HUES64 (cell line): ENCODE results near the gene BHLHE23.

Experiments
- H3K27ac ChIP-seq: 2 replicates; pipeline ENCODE4 v1.7.0; 2013; ENCODE audit warnings: low read depth, low read length, inconsistent platforms
- H3K27me3 ChIP-seq: 2 replicates; pipeline ENCODE4 v1.6.1; 2013; ENCODE audit warnings: mild to moderate bottlenecking, low read length; ENCODE audit not compliant: insufficient read depth
- H3K36me3 ChIP-seq: 2 replicates; pipeline ENCODE4 v1.6.1; 2013; ENCODE audit warnings: mild to moderate bottlenecking, low read length; ENCODE audit not compliant: insufficient read depth
- H3K4me1 ChIP-seq: 2 replicates; pipeline ENCODE4 v1.6.1; 2013; ENCODE audit warnings: mild to moderate bottlenecking, low read length, moderate library complexity; ENCODE audit not compliant: insufficient read depth
- H3K4me3 ChIP-seq: 2 replicates; pipeline ENCODE4 v1.5.1; 2013; ENCODE audit warnings: mild to moderate bottlenecking, low read length, moderate library complexity
- H3K9ac ChIP-seq: 2 replicates; pipeline ENCODE4 v1.6.1; 2013; ENCODE audit warnings: mild to moderate bottlenecking, low read depth, low read length
- H3K9me3 ChIP-seq: 2 replicates; pipeline ENCODE4 v1.6.1; 2013; ENCODE audit warnings: low read depth, low read length; ENCODE audit not compliant: insufficient read depth
- WGBS: fragments of 150-250, 120-280 bp; methylation state at CpG from one replicate; pipeline ENCODE4 v1.1.7; 2013; ENCODE audit warnings: missing lambda C conversion rate; 5-methylcytosine and 5-hydroxymethylcytosine counted together

The BHLHE23 gene

DNA sequence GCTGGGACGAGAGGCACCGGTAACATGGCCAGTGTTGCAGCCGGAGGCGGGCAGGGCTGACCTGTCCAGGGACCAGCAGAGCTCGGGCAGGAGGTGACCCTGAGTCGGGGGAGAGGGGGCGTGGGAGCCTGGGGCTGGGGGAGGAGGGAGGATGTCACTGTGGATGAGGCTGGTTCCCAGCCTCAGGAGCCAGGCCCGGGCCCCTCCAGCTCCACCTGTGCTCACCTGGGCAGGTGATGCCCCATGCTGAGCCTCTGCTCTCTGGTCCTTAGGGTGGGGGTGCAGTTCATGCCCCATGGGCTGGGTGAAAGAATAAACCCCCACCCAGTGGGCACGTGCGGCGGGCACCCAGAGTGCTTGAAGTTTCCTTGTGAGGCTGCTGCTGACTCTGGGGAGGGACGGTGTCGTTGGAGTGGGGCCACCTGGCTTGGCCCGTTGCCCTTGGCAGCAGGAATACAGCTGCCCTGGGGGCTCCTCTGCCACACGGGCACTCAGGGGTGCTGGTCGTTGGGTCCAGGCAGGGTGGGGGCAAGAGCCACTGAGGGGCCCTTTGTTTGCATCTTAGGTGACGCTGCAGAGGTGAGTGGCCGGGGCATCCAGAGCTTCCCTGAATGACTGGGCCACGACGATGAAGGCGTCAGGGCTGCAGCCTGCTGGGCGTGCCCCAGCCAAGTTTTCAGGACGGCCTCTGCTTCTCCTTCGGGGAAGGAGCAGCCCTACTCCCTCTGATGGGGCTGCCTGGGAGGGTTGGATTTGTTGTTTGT lies 24.7 kb upstream of the BHLHE23 start:
- Histone ChIP-seq H3K4me3 (no peak overlapping the region), H3K27me3 (peaks cover 39% of the 10 kb centered on the region), H3K9me3 (no peaks in the 10 kb centered on the region), H3K27ac (no peak overlapping the region), H3K36me3 (no peaks in the 10 kb centered on the region), H3K4me1 (peaks cover 15% of the 10 kb centered on the region), H3K9ac (no peak overlapping the region)
- WGBS = 77% methylated on average over 24 of the region's 24 CpGs

DNA sequence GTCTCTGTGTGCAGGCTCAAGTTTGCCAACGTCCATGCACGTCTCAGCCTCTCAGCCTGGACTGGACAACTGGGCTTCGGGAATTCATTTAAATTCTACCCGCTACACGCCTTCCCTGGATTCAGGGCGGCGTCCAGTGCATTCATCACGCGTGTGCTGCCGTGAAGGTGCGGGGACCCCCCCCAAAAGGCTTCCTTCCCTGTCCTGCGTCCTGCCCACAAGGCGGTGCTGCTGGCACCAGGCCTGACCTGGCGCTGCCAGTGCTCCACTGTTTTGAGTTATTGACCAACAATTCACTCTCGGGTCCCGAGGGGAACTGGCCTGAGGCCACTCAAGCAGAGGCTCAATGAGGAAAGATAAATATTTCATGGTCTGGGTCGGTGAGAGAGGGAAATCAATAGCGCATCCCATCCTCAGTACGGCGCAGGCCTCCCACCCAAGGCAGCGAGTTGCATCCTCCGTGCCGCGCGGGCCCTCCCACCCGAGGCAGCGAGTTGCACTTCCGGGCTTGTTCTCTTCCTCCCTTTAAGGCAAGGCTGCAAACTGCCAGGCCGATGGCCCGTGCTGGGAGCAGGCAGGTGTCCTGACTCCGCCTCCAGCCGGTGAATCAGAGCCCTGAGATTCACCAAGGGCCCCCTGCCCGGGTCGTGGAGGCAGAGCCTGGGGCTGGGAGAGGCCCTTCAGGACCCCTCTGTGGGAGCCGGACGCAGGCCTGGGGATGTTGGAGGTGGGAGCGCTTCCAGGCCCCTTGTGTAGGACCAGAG lies 22.8 kb upstream of the BHLHE23 start:
- Histone ChIP-seq H3K36me3 (no peaks in the 10 kb centered on the region), H3K27me3 (peaks cover 39% of the 10 kb centered on the region), H3K9ac (no peak overlapping the region), H3K4me3 (no peak overlapping the region), H3K9me3 (no peaks in the 10 kb centered on the region), H3K27ac (no peak overlapping the region; the same call in 1 of the 2 replicates), H3K4me1 (peaks cover 15% of the 10 kb centered on the region)
- WGBS = 64% methylated on average over 37 of the region's 37 CpGs

DNA sequence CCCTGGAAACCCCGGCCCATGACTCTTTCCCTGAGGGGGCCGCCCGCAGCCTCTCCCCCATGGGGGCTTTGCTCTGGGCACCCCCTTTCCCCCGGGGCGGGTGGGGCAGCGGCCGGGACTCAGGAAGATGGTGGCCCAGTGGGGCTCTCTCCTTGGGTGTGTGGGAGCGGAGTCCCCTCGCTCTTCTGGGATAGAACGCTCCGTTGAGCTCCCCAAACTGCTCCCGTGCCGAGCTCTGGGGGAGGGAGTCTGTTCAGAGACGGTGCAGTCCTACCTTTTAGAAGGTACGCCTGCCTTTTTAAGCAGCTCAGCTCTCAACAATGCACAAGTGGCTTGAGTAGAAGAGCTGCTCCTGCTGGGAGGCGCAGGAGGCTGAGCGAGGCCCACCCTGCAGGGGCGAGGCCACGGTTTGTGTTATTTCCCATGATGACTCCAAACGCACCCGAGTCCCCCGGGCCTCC lies 21.7 kb upstream of the BHLHE23 start:
- Histone ChIP-seq H3K9ac (no peak overlapping the region), H3K27me3 (peaks cover 30% of the 10 kb centered on the region)

DNA sequence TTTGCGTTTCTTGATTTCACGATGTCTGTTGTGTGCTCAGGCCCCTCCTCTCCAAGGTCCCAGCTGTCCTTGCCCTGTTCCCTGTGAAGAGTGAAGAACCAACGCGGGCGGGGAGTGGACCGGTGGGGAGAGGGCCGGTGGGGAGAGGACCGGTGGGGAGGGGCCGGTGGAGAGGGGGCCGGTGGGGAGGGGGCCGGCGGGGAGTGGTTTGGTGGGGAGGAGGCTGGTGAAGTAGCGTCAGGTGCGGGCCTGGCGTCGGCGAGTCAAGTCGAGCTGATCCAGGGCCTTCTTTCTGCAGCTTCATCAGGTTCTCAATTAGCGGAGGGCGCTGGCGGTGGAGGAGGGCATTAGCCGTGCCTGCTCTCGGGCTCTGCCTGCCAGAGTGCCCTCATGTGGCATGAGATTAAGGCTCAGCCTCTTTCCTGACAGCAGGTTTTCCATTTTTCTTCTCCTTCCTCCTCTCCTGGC lies 21.2 kb upstream of the BHLHE23 start:
- Histone ChIP-seq H3K4me1 (0 out of 2 replicates have a peak, but pooled peaks cover 8% of the 10 kb centered on the region), H3K9ac (no peak overlapping the region), H3K27me3 (peaks cover 25% of the 10 kb centered on the region), H3K27ac (no peak overlapping the region), H3K4me3 (peak overlapping the region; percentile 42), H3K36me3 (no peaks in the 10 kb centered on the region), H3K9me3 (no peaks in the 10 kb centered on the region)
- WGBS = 11% methylated on average over 15 of the region's 23 CpGs

More for the DNA sequence above, 21.7 kb upstream of the BHLHE23 start:
- WGBS = 58% methylated on average over 22 of the region's 22 CpGs
- H3K9me3 ChIP-seq = no peaks in the 10 kb centered on the region
- H3K36me3 ChIP-seq = no peaks in the 10 kb centered on the region
- H3K4me3 ChIP-seq = peak overlapping the region; percentile 42
- H3K4me1 ChIP-seq = peaks cover 10% of the 10 kb centered on the region
- H3K27ac ChIP-seq = no peak overlapping the region

DNA sequence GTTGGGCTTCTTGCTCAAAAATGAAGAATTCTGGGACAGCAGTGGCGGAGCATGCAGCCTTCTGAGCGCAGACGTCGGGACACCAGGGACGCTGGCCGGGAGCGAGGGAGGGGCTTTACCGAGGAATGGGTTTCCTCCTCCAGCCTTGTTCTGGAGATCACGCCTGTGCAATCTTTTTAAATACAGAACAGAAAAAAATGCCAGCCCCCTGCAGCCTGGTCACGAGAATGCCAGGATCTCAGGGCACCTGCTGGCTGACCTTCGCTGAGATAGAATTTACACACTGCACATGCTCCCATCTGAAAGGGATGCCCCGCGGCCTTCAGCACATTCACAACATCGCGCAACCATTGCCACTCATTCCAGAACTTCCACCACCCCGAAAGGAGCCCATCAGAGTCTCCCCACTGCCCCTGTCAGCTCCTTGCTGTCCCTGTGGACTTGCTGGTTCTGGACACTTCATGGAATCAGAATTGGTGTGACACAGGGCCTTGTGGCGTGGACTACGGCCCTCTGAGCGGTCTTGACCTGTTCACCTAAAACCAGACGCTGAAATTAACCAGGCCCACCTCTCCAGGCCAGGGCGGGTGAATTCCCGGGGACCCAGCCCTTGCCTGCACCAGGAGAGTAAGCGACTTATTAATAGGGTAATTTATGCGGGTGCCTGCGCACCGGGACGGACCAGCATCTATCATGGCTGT lies 20.6 kb upstream of the BHLHE23 start:
- peaks cover 19% of the 10 kb centered on the region for H3K27me3 ChIP-seq
- H3K36me3 ChIP-seq = no peaks in the 10 kb centered on the region
- H3K4me1 ChIP-seq = 0 out of 2 replicates have a peak, but pooled peaks cover 6% of the 10 kb centered on the region
- no peak overlapping the region for H3K27ac ChIP-seq
- H3K9ac ChIP-seq = no peak overlapping the region
- H3K4me3 ChIP-seq = peak overlapping the region; percentile 34; the same call in 1 of the 2 replicates
- 69% methylated on average over 27 of the region's 27 CpGs for WGBS
- H3K9me3 ChIP-seq = no peaks in the 10 kb centered on the region

DNA sequence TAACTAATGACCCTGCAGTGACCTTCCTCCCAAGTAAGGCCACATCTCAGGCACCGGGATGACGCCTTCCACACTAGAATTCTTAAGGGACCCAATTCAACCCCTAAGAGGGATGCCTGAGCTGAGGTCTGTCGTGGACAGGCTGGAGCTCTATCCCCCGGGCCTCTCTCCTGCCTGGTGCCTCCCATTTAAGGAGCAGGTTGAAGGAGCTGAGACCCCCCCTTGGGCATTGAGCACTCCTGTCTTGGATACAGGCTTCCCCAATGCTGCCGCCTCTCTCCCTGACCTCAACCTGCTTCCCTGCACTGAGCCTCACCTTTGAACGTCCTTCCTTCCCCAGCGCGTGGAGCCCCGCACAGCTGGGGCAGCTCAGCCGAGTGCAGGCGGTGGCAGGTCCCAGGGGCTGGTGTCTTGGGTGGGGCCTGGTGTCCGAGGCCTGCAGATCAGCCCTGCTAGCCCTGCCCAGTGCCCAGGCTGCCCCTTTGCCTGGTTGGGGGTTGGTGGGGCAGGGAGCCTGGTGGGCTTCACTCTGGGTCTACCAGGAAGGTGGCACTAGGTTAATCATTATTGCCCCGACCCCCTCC lies 19.9 kb upstream of the BHLHE23 start:
- no peak overlapping the region for H3K27ac ChIP-seq
- no peaks in the 10 kb centered on the region for H3K36me3 ChIP-seq
- H3K27me3 ChIP-seq = peaks cover 13% of the 10 kb centered on the region
- no peaks in the 10 kb centered on the region for H3K4me1 ChIP-seq
- H3K9ac ChIP-seq = no peak overlapping the region
- no peak overlapping the region for H3K4me3 ChIP-seq
- WGBS = 87% methylated on average over 13 of the region's 13 CpGs
- no peaks in the 10 kb centered on the region for H3K9me3 ChIP-seq

DNA sequence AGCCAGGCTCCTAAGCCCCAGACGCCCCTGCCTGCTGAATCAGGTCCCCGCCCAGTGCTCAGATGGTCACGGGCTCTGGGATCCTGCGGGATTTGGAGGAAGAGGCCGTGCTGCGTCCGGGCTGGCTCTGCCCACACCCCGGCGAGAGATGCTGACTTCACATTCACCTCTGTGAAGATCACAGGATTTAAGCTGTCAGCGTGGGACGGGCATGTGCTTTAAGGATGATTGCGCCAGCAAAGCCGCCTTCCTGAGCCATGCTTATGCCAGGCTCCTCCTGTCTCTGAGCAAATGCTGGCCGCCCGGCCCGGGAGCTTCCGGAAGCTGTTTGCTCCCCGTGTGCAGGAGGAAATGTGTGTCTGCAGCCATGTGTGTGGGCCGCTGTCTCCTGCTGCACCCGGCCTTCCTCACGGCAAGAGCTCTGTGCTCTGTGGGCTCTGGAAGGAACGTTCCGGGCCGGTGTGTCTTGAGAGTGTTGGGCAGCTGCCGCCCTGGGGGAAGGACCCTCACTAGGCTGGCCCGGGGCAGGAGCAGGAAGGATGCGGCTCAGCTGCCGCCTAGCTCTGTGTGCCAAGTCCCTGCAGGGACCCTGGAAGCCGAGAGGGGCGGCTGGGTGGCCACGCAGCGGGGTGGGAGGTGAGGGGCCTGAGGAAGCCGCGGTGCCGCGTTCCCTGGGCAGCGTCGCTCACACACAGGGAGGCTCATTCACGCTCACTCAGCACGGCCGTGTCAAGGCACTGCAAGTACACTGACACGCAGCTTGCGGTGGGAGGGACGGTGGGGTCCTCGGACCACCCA lies 19.0 kb upstream of the BHLHE23 start:
- peaks cover 13% of the 10 kb centered on the region for H3K27me3 ChIP-seq

DNA sequence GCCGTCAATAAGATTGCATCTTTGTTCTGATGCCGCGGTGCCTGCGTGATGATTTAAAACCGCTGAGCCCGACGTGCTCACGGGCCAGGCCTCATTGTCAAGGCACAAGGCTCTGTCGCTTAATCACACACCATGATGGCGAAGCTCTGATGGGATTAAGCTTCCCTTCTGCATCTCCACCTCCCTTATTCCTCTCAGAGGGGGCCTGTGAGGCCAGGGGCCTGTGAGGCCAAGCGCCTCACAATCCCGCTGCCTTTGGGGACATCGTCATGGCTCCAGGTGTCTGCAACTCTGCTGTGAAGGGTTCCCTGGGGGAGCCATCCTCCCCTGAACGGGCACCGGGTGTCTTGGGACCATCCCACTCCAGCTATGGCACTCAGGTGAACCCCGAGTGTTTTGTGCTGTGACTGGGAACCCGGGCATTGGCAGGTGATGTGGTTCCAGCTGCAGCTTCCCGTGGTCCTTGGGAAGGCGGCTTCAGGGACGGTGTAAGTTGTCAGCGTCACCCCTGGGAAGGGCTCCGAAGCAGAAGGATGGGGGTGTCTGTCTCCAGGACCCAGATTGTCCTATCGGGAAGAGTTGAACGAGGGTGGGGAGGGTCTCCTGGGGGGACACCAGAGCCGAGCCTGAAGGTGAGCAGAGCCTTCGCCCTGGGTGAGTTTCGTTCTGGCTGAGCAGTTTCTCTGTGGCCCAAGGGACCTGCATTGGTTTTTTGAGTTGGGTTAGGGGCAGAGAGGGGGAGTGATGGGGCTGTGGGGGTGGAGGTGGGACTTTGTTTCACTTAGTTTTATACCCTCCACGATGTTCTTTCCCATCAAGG lies 18.0 kb upstream of the BHLHE23 start:
- Histone ChIP-seq H3K9ac (no peak overlapping the region), H3K9me3 (no peaks in the 10 kb centered on the region), H3K36me3 (no peaks in the 10 kb centered on the region), H3K27me3 (peaks cover 13% of the 10 kb centered on the region), H3K4me1 (no peaks in the 10 kb centered on the region), H3K27ac (no peak overlapping the region), H3K4me3 (no peak overlapping the region)
- WGBS = 86% methylated on average over 27 of the region's 28 CpGs

More for the DNA sequence above, 19.0 kb upstream of the BHLHE23 start:
- WGBS = 84% methylated on average over 45 of the region's 45 CpGs
- no peak overlapping the region for H3K27ac ChIP-seq
- H3K4me1 ChIP-seq = no peaks in the 10 kb centered on the region
- no peaks in the 10 kb centered on the region for H3K9me3 ChIP-seq
- H3K4me3 ChIP-seq = no peak overlapping the region
- H3K9ac ChIP-seq = no peak overlapping the region
- no peaks in the 10 kb centered on the region for H3K36me3 ChIP-seq

DNA sequence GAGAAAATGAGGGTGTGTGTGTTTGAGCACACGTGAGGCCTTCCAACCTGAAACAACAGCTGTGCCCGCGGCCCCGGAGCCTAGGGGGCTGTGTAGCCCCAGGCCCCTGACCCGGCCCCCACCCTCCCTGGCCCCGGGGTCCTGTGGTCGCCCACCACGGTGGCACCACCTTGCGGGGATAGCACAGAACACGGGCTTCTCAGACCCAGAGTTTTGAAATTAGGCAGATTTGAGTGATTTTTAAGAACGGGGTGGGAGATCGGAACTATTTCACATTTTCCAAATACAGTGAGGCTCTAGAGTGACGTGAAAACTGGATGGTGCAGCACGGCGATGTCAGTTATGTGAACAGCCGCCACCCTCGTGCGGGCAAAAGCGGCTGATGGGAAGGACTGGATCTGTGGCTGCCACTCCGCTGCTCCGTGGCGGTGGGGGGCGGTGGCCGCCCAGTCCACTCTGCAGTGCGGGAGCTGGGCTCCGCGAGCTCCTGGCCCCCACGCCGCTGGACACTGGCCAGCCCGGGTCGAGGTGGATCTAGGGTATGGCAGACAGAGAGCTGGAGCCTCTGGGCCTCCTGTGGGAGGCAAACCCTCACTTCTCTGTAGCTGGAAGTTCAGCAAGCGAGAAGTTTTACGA lies 17.3 kb upstream of the BHLHE23 start:
- Histone ChIP-seq H3K9me3 (no peaks in the 10 kb centered on the region), H3K4me3 (no peak overlapping the region), H3K36me3 (no peaks in the 10 kb centered on the region), H3K27ac (no peak overlapping the region), H3K4me1 (no peaks in the 10 kb centered on the region), H3K9ac (no peak overlapping the region), H3K27me3 (peaks cover 13% of the 10 kb centered on the region)
- WGBS = 93% methylated on average over 33 of the region's 33 CpGs
